UCSD-AML1 (cell line): Measurements from ENCODE around the gene MAP3K8.
A peak's percentile ranks its signal among the peaks of the same experiment; 100 is the strongest.
"Not testable (repeated sequence)": the region's sequence is repeated elsewhere in the genome, so short reads cannot be mapped to it uniquely, and the experiment has no call there.

Experiments
- DNase-seq: peaks from one replicate; lab custom pipeline; 2025; ENCODE audit not compliant: unreplicated experiment; lab: John Stamatoyannopoulos, UW

MAP3K8 gene

GRCh38 chr10:30422981-30423654 lies 10.9 kb upstream of the MAP3K8 start:
- peak; percentile 23 for DNase-seq

- not testable (repeated sequence) for DNase-seq
Observed at GRCh38 chr10:30423655-30424275, 10.2 kb upstream of the MAP3K8 start.

GRCh38 chr10:30425336-30426075 lies 8.5 kb upstream of the MAP3K8 start:
- no peak for DNase-seq

GRCh38 chr10:30430544-30431298 lies 3.3 kb upstream of the MAP3K8 start:
- no peak for DNase-seq

- no peak for DNase-seq
Observed at GRCh38 chr10:30431435-30431911, 2.5 kb upstream of the MAP3K8 start.

GRCh38 chr10:30432622-30433305 lies 1.2 kb upstream of the MAP3K8 start:
- DNase-seq = no peak

- DNase-seq = no peak
Observed at GRCh38 chr10:30433306-30433729, 666 bp upstream of the MAP3K8 start.

- DNase-seq = peak; percentile 81
Observed at GRCh38 chr10:30434273-30435072, 489 bp downstream of the MAP3K8 start.

GRCh38 chr10:30435073-30435422 lies 1.1 kb downstream of the MAP3K8 start:
- DNase-seq = peak; percentile 24

- DNase-seq = not testable (repeated sequence)
Observed at GRCh38 chr10:30435499-30436167, 1.6 kb downstream of the MAP3K8 start.

GRCh38 chr10:30436191-30436611 lies 2.2 kb downstream of the MAP3K8 start:
- peak; percentile 38 for DNase-seq

GRCh38 chr10:30436671-30437030 lies 2.7 kb downstream of the MAP3K8 start:
- DNase-seq = no peak

- no peak for DNase-seq
Observed at GRCh38 chr10:30437031-30437841, 3.3 kb downstream of the MAP3K8 start.

- no peak for DNase-seq
Observed at GRCh38 chr10:30438021-30438850, 4.3 kb downstream of the MAP3K8 start.

- DNase-seq = no peak
Observed at GRCh38 chr10:30439931-30440330, 5.9 kb downstream of the MAP3K8 start.

GRCh38 chr10:30442019-30442606 lies 8.1 kb downstream of the MAP3K8 start:
- no peak for DNase-seq

GRCh38 chr10:30443049-30443448 lies 9.1 kb downstream of the MAP3K8 start:
- DNase-seq = no peak
